Activated T-cell treated with anti-CD3 and anti-CD28 coated beads, Interleukin-2, amount 50 U/mL, for 48 hours (primary cell): ENCODE results near the gene NTS.

ENCODE experiments used
- DNase-seq, 2 experiments: peaks; one replicate each; pipeline ENCODE4 v3.0.0-alpha.2; 2020

The NTS gene

GRCh38 chr12:85923767-85924331 is 49.8 kb downstream of the NTS start:
- DNase-seq: no peak

DNA sequence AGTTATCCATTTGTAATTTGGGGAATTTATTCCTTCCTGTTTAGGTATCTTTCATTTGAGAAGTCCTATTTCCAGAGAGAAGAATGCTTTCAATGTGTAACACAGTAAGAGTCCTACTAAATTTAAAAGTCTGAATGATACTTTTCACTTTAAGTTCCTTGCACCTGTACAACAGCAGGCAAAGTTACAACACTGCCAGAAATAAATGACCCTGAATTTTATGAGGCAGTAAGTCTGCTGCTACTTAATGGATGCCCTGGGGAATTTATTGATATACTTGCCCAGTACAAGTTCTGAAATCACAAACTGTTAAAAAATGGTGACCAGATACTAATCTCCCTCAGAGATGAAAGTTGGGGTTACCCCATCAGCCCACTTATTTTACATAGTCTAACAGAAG is 53.1 kb downstream of the NTS start:
- no peak for DNase-seq
